Body of pancreas (tissue), 4 donors: ENCODE data around the gene PRRT2. TPM values are rescaled to one million over a fixed set of nuclear protein-coding genes. Genes with fewer than 3 reads are reported as not detected.
A peak's percentile ranks its signal among the peaks of the same experiment; 100 is the strongest.
"Not testable (repeated sequence)": the region's sequence is repeated elsewhere in the genome, so short reads cannot be mapped to it uniquely, and the experiment has no call there.

Experiments
- ATAC-seq: fragments of 150-250 bp; one replicate; pipeline ENCODE4 v1.9.1; 2016
- DNase-seq, 4 donors: peaks; one replicate each; pipeline ENCODE4 v3.0.0-alpha.2; 2019
- H3K27ac ChIP-seq, 4 donors: fragments of 200-600 bp; sonication (generic); 1 replicate in 3 of 4; 2 replicates in 1 of 4; pipeline versions ENCODE4 v1.5.1 to v1.6.1; 2016 to 2019; ENCODE audit warnings: mild to moderate bottlenecking in 1 of 4, mixed read lengths in 1 of 4, moderate library complexity in 1 of 4
- H3K27me3 ChIP-seq, 2 donors: fragments of 200-600 bp; sonication (generic); one replicate each; pipeline ENCODE4 v1.6.0; 2016; ENCODE audit warnings: mild to moderate bottlenecking in 1 of 2
- H3K36me3 ChIP-seq, 2 donors: fragments of 200-600 bp; sonication (generic); replicated peaks in 1 of 2; 2 replicates each; pipeline ENCODE4 v1.5.1; 2016; ENCODE audit warnings: low read depth in 2 of 2; ENCODE audit not compliant: insufficient read depth in 1 of 2
- H3K4me1 ChIP-seq: fragments of 200-600 bp; sonication (generic); one replicate; pipeline ENCODE4 v1.6.0; 2016
- H3K4me3 ChIP-seq, 2 donors: fragments of 200-600 bp; sonication (generic); 1 replicate in 1 of 2; 2 replicates in 1 of 2; pipeline ENCODE4 v1.5.1; 2016 to 2019
- H3K9me3 ChIP-seq, 3 donors: fragments of 200-600 bp; sonication (generic); 1 replicate in 2 of 3; 2 replicates in 1 of 3; pipeline ENCODE4 v1.5.1; 2016
- CTCF ChIP-seq, 7 experiments: fragments of 450-650 bp in 4 of 7; fragments of 200-600 bp in 3 of 7; sonication (generic) in 3 of 7; IDR thresholded peaks; one replicate each; pipeline ENCODE4 v1.5.1; 2016 to 2019; ENCODE audit warnings: antibody characterized with exemption in 7 of 7
- POLR2A ChIP-seq, 3 donors: fragments of 450-650 bp; IDR thresholded peaks; one replicate each; pipeline ENCODE4 v1.6.1; 2016; ENCODE audit warnings: antibody characterized with exemption in 3 of 3, mild to moderate bottlenecking in 2 of 3
- WGBS, 2 donors: methylation state at CpG; one replicate each; pipeline ENCODE4 v1.1.5; 2017; 5-methylcytosine and 5-hydroxymethylcytosine counted together
- intact Hi-C: fragments of 100-400 bp; cut with DNase I; formaldehyde crosslinking; loops from one replicate; pipeline ENCODE4 v1.15.1; 2023
- total RNA-seq, 2 donors: library from RNA; depleted of rRNA; stranded (reverse); fragments of >200 nt; gene quantifications; one replicate each; pipeline ENCODE4 v1.1.0, GENCODE V29; 2016

PRRT2 gene
- total RNA-seq, 2 donors from 2014 or later: 1.0 TPM; not detected in 1

- Histone ChIP-seq H3K9me3 (no peaks in the 10 kb centered on the region), H3K27me3 (no peaks in the 10 kb centered on the region), H3K36me3 (no peaks in the 10 kb centered on the region), H3K27ac (no peak overlapping the region), H3K4me1 (peaks cover 27% of the 10 kb centered on the region), H3K4me3 (no peak overlapping the region)
- no peak for DNase-seq
- WGBS, 2 donors: 60 to 76% methylated on average over 4 of the region's 4 CpGs
- intact Hi-C loops: no loop called here
- no peak for ATAC-seq
- TF ChIP-seq CTCF (IDR thresholded peaks at IDR 0.05) (no peak), POLR2A (IDR thresholded peaks at IDR 0.05) (no peak)
Observed at GRCh38 chr16:29775742-29776408, 36.1 kb upstream of the PRRT2 start.

- intact Hi-C loops: no loop called here
- Histone ChIP-seq H3K27ac (peak within 1 kb of the TSS in 1 of 4 donors; percentile 37), H3K36me3 (no peaks in the 10 kb centered on the region), H3K4me3 (no peak within 1 kb of the TSS), H3K4me1 (peaks cover 27% of the 10 kb centered on the region), H3K27me3 (no peaks in the 10 kb centered on the region), H3K9me3 (no peaks in the 10 kb centered on the region)
- WGBS, 2 donors: 65 to 80% methylated on average over 9 to 10 of the region's 10 CpGs
- ATAC-seq (peak; percentile 88), DNase-seq (peak; percentile 30 to 57 (median 54))
- TF ChIP-seq POLR2A (IDR thresholded peaks at IDR 0.05): no peak
- TF ChIP-seq CTCF (IDR thresholded peaks at IDR 0.05): no peak
Observed at GRCh38 chr16:29777576-29778350, 34.2 kb upstream of the PRRT2 start, which contains the start of gene ZG16. ZG16 (plus strand) TSS chr16:29778256; CDS start chr16:29779267, 1,011 bp downstream.

- peaks cover 27% of the 10 kb centered on the region for H3K4me1 ChIP-seq
- no peak overlapping the region for H3K4me3 ChIP-seq
- intact Hi-C loops: no loop called here
- peak in 1 of 4 donors; percentile 22 for DNase-seq
- TF ChIP-seq POLR2A (IDR thresholded peaks at IDR 0.05): no peak
- TF ChIP-seq CTCF (IDR thresholded peaks at IDR 0.05): no peak
- H3K27ac ChIP-seq: no peak overlapping the region
- H3K9me3 ChIP-seq: no peaks in the 10 kb centered on the region
- H3K36me3 ChIP-seq: no peaks in the 10 kb centered on the region
- ATAC-seq: no peak
- WGBS, 2 donors: 55 to 84% methylated on average over 9 to 10 of the region's 10 CpGs
- H3K27me3 ChIP-seq: no peaks in the 10 kb centered on the region
Observed at GRCh38 chr16:29779474-29779873, 32.5 kb upstream of the PRRT2 start.

GRCh38 chr16:29783094-29783953 is 28.7 kb upstream of the PRRT2 start:
- DNase-seq, H3K4me3 ChIP-seq, ATAC-seq, H3K27ac ChIP-seq, intact Hi-C loops, H3K27me3 ChIP-seq, H3K9me3 ChIP-seq, H3K36me3 ChIP-seq: not testable (repeated sequence)
- H3K4me1 ChIP-seq: peaks cover 26% of the 10 kb centered on the region
- 76 to 81% methylated on average over 13 of the region's 13 CpGs for WGBS, 2 donors

GRCh38 chr16:29784157-29784556 is 27.8 kb upstream of the PRRT2 start:
- Histone ChIP-seq H3K9me3 (no peaks in the 10 kb centered on the region), H3K4me3 (no peak overlapping the region), H3K27ac (no peak overlapping the region), H3K36me3 (no peaks in the 10 kb centered on the region), H3K4me1 (peaks cover 18% of the 10 kb centered on the region), H3K27me3 (no peaks in the 10 kb centered on the region)
- DNase-seq (no peak), ATAC-seq (no peak)
- TF ChIP-seq POLR2A (IDR thresholded peaks at IDR 0.05): no peak
- no peak for TF ChIP-seq CTCF (IDR thresholded peaks at IDR 0.05)
- intact Hi-C loops: no loop called here
- 92 to 93% methylated on average over 2 of the region's 2 CpGs for WGBS, 2 donors
